ENCODE data around the gene SPRY1. TPM values are rescaled to one million over a fixed set of nuclear protein-coding genes. Genes with fewer than 3 reads are reported as not detected.

The SPRY1 gene
- total and polyA plus RNA-seq, 7 donors, result 19.2 to 104 (median 41.1) TPM

GRCh38 chr4:123433976-123434375, 37.4 kb downstream of the SPRY1 start:
- H3K27me3 ChIP-seq (ENCODE audit: insufficient read depth in 3 of 3, low read length in 2 of 3), result no peaks in the 10 kb centered on the region
- no peaks in the 10 kb centered on the region for H3K4me1 ChIP-seq
- ATAC-seq (peak; percentile 65 to 77 (median 70)), DNase-seq (peak in 1 of 2 donors; percentile 56)
- peak overlapping the region; percentile 36 for H3K4me3 ChIP-seq
- TF ChIP-seq CTCF (IDR thresholded peaks at IDR 0.05), result no peak
- peak overlapping the region; percentile 60 for H3K27ac ChIP-seq
- H3K36me3 ChIP-seq (ENCODE audit: insufficient read depth in 1 of 2, low read depth in 1 of 2), result no peaks in the 10 kb centered on the region
- intact Hi-C loops (cut with DNase I), result no loop called here
- 38 to 78% (median 58%) methylated on average over 9 of the region's 9 CpGs for WGBS, 3 donors
- H3K9me3 ChIP-seq, result no peaks in the 10 kb centered on the region

- no peaks in the 10 kb centered on the region for H3K36me3 ChIP-seq (ENCODE audit: insufficient read depth in 1 of 2, low read depth in 1 of 2)
- H3K27ac ChIP-seq, result no peak overlapping the region
- no peaks in the 10 kb centered on the region for H3K27me3 ChIP-seq (ENCODE audit: insufficient read depth in 3 of 3, low read length in 2 of 3)
- peak in 1 of 2 donors; percentile 13 for DNase-seq
- no peaks in the 10 kb centered on the region for H3K4me1 ChIP-seq
- ATAC-seq, result no peak
- no peak overlapping the region for H3K4me3 ChIP-seq
- intact Hi-C loops (cut with DNase I), result no loop called here
- 96 to 97% (median 97%) methylated on average over 43 of the region's 43 CpGs for WGBS, 3 donors
- no peaks in the 10 kb centered on the region for H3K9me3 ChIP-seq
- no peak for TF ChIP-seq CTCF (IDR thresholded peaks at IDR 0.05)
Observed at GRCh38 chr4:123435246-123436113, 38.9 kb downstream of the SPRY1 start.

- TF ChIP-seq CTCF (IDR thresholded peaks at IDR 0.05), result no peak
- intact Hi-C loops (cut with DNase I), result no loop called here
- 35 to 68% (median 52%) methylated on average over 3 of the region's 3 CpGs for WGBS, 3 donors
- no peak overlapping the region for H3K4me3 ChIP-seq
- H3K27me3 ChIP-seq (ENCODE audit: insufficient read depth in 3 of 3, low read length in 2 of 3), result no peaks in the 10 kb centered on the region
- no peaks in the 10 kb centered on the region for H3K9me3 ChIP-seq
- H3K27ac ChIP-seq, result no peak overlapping the region
- ATAC-seq, result no peak
- H3K36me3 ChIP-seq (ENCODE audit: insufficient read depth in 1 of 2, low read depth in 1 of 2), result no peaks in the 10 kb centered on the region
- H3K4me1 ChIP-seq, result no peaks in the 10 kb centered on the region
- no peak for DNase-seq
Observed at GRCh38 chr4:123438031-123438430, 41.4 kb downstream of the SPRY1 start.

- 48 to 62% (median 55%) methylated on average over 5 of the region's 5 CpGs for WGBS, 3 donors
- ATAC-seq (peak in 2 of 4 donors; percentile 39 to 52), DNase-seq (no peak)
- Histone ChIP-seq H3K4me3 (peak overlapping the region; percentile 6), H3K27me3 (ENCODE audit: insufficient read depth in 3 of 3, low read length in 2 of 3) (no peaks in the 10 kb centered on the region), H3K4me1 (peaks cover 7% of the 10 kb centered on the region), H3K9me3 (no peaks in the 10 kb centered on the region), H3K27ac (peak overlapping the region; percentile 34), H3K36me3 (ENCODE audit: insufficient read depth in 1 of 2, low read depth in 1 of 2) (no peaks in the 10 kb centered on the region)
- intact Hi-C loops (cut with DNase I), result no loop called here
- no peak for TF ChIP-seq CTCF (IDR thresholded peaks at IDR 0.05)
Observed at GRCh38 chr4:123443401-123444289, 47.0 kb downstream of the SPRY1 start.

Measured in psoas muscle (tissue), 8 donors.